DOHH2 (cell line): ENCODE data around the gene KIF9.

ENCODE experiments used
- EZH2phosphoT487 ChIP-seq: fragments of 200-600 bp; sonication (generic); IDR thresholded peaks from 2 replicates; pipeline ENCODE4 v1.6.1; 2017; ENCODE audit warnings: borderline replicate concordance, mild to moderate bottlenecking, antibody characterized with exemption, low read length, moderate library complexity, mixed read lengths
- TF ChIP-seq, protein P1 (sequence below): fragments of 200-600 bp; sonication (generic); IDR thresholded peaks from one replicate; pipeline ENCODE4 v1.5.1; 2014; ENCODE audit warnings: antibody characterized with exemption, mild to moderate bottlenecking, low read depth, low read length; ENCODE audit not compliant: poor library complexity, severe bottlenecking

DNA sequence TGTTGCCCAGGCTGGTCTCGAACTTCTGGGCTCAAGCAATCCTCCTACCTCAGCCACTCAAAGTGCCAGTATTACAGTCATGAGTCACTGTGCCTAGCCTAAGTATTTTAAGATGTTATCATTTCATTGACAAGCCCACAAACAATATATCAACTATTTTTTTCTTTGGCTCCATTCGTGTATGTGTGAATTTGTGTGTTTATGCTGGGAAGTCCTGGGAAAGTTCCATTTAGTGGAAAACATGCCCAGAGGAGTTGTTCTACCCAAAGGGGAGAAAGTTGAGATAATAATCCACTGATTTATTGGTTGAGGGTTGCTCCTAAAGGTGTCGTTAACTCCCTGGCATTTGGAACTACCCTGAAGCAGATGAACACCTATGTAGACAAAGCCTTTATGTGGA lies 58.8 kb downstream of the KIF9 start:
- no peak for TF ChIP-seq EZH2phosphoT487
- TF ChIP-seq, protein P1, sequence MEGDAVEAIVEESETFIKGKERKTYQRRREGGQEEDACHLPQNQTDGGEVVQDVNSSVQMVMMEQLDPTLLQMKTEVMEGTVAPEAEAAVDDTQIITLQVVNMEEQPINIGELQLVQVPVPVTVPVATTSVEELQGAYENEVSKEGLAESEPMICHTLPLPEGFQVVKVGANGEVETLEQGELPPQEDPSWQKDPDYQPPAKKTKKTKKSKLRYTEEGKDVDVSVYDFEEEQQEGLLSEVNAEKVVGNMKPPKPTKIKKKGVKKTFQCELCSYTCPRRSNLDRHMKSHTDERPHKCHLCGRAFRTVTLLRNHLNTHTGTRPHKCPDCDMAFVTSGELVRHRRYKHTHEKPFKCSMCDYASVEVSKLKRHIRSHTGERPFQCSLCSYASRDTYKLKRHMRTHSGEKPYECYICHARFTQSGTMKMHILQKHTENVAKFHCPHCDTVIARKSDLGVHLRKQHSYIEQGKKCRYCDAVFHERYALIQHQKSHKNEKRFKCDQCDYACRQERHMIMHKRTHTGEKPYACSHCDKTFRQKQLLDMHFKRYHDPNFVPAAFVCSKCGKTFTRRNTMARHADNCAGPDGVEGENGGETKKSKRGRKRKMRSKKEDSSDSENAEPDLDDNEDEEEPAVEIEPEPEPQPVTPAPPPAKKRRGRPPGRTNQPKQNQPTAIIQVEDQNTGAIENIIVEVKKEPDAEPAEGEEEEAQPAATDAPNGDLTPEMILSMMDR = no peak
